CD14-positive monocyte (primary cell): Measurements from ENCODE around the gene SPO11. TPM values are rescaled to one million over a fixed set of nuclear protein-coding genes. Genes with fewer than 3 reads are reported as not detected.

Experiments used
- DNase-seq, 3 donors: peaks; one replicate each; pipeline ENCODE4 v3.0.0-alpha.2; 2011 to 2022
- H2AFZ ChIP-seq: 2 replicates; pipeline ENCODE4 v1.6.0; 2012; ENCODE audit warnings: mild to moderate bottlenecking, low read depth, low read length, inconsistent platforms; ENCODE audit not compliant: insufficient read depth, poor library complexity, severe bottlenecking
- H3K27ac ChIP-seq, 2 donors: 1 replicate in 1 of 2; 2 replicates in 1 of 2; pipeline ENCODE4 v1.5.1; 2012 to 2013; ENCODE audit warnings: low read length in 2 of 2, control low read depth in 1 of 2, inconsistent platforms in 1 of 2, low read depth in 1 of 2, mild to moderate bottlenecking in 1 of 2
- H3K27me3 ChIP-seq, 2 donors: one replicate each; pipeline versions ENCODE4 v1.6.0 to v1.6.1; 2011 to 2013; ENCODE audit warnings: low read length in 2 of 2; ENCODE audit not compliant: control insufficient read depth in 2 of 2, insufficient read depth in 2 of 2
- H3K36me3 ChIP-seq, 2 donors: replicated peaks in 1 of 2; 1 replicate in 1 of 2; 2 replicates in 1 of 2; pipeline versions ENCODE4 v1.5.1 to v1.6.1; 2012 to 2013; ENCODE audit warnings: low read length in 2 of 2, control low read depth in 1 of 2, inconsistent platforms in 1 of 2, mild to moderate bottlenecking in 1 of 2; ENCODE audit not compliant: insufficient read depth in 2 of 2, control insufficient read depth in 1 of 2
- H3K4me1 ChIP-seq, 2 donors: 1 replicate in 1 of 2; 2 replicates in 1 of 2; pipeline versions ENCODE4 v1.5.1 to v1.6.1; 2012 to 2013; ENCODE audit warnings: low read length in 2 of 2, control low read depth in 1 of 2, inconsistent platforms in 1 of 2, mild to moderate bottlenecking in 1 of 2, moderate library complexity in 1 of 2; ENCODE audit not compliant: insufficient read depth in 2 of 2, control insufficient read depth in 1 of 2
- H3K4me2 ChIP-seq: replicated peaks from 2 replicates; pipeline ENCODE3; 2012; ENCODE audit warnings: low read length, moderate library complexity, mild to moderate bottlenecking; ENCODE audit not compliant: poor library complexity, severe bottlenecking; ENCODE audit errors: extremely low read depth
- H3K4me3 ChIP-seq, 3 experiments: fragments of 200-600 bp in 1 of 3; sonication (generic) in 1 of 3; replicated peaks in 1 of 3; 1 replicate in 2 of 3; 2 replicates in 1 of 3; pipeline ENCODE4 v1.5.1; 2011 to 2013; ENCODE audit warnings: low read length in 3 of 3, mild to moderate bottlenecking in 3 of 3, control low read depth in 2 of 3, low read depth in 2 of 3, inconsistent platforms in 1 of 3, moderate library complexity in 1 of 3
- H3K79me2 ChIP-seq: 2 replicates; pipeline ENCODE4 v1.6.0; 2012; ENCODE audit warnings: mild to moderate bottlenecking, control low read depth, inconsistent platforms, low read length, moderate library complexity; ENCODE audit not compliant: insufficient read depth
- H3K9ac ChIP-seq: 2 replicates; pipeline ENCODE4 v1.6.0; 2017; ENCODE audit warnings: low read length, mild to moderate bottlenecking; ENCODE audit not compliant: insufficient read depth, poor library complexity, severe bottlenecking
- H3K9me3 ChIP-seq, 2 donors: replicated peaks in 1 of 2; 1 replicate in 1 of 2; 2 replicates in 1 of 2; pipeline versions ENCODE4 v1.5.1 to v1.6.1; 2012 to 2013; ENCODE audit warnings: low read length in 2 of 2, control low read depth in 1 of 2; ENCODE audit not compliant: control insufficient read depth in 1 of 2, insufficient read depth in 1 of 2
- H4K20me1 ChIP-seq: 2 replicates; pipeline ENCODE4 v1.6.0; 2012; ENCODE audit warnings: mild to moderate bottlenecking, low read length, control low read depth, moderate library complexity; ENCODE audit not compliant: insufficient read depth
- H3K27ac Mint-ChIP-seq, 7 donors: one replicate each; pipeline ENCODE4 v1.8.0; 2020; ENCODE audit warnings: mild to moderate bottlenecking in 7 of 7, mixed read lengths in 7 of 7, moderate library complexity in 6 of 7, inconsistent platforms in 2 of 7
- H3K27me3 Mint-ChIP-seq, 3 donors: one replicate each; pipeline ENCODE4 v1.8.0; 2021 to 2022; ENCODE audit warnings: low read depth in 3 of 3, mild to moderate bottlenecking in 3 of 3, mixed read lengths in 3 of 3, moderate library complexity in 3 of 3, inconsistent platforms in 1 of 3
- H3K36me3 Mint-ChIP-seq, 2 donors: one replicate each; pipeline ENCODE4 v1.8.0; 2020; ENCODE audit warnings: mixed read lengths in 2 of 2, inconsistent platforms in 1 of 2, mild to moderate bottlenecking in 1 of 2
- H3K4me1 Mint-ChIP-seq: one replicate; pipeline ENCODE4 v1.8.0; 2020; ENCODE audit warnings: mild to moderate bottlenecking, mixed read lengths
- H3K4me3 Mint-ChIP-seq, 2 donors: one replicate each; pipeline ENCODE4 v1.8.0; 2020; ENCODE audit warnings: mild to moderate bottlenecking in 2 of 2, mixed read lengths in 2 of 2, moderate library complexity in 1 of 2
- H3K9me3 Mint-ChIP-seq, 7 donors: one replicate each; pipeline ENCODE4 v1.8.0; 2020 to 2022; ENCODE audit warnings: mixed read lengths in 7 of 7, mild to moderate bottlenecking in 6 of 7, moderate library complexity in 6 of 7, inconsistent platforms in 2 of 7
- WGBS: methylation state at CpG from one replicate; pipeline ENCODE4 v1.1.5; 2013; ENCODE audit warnings: missing lambda C conversion rate; ENCODE audit not compliant: insufficient coverage; 5-methylcytosine and 5-hydroxymethylcytosine counted together
- intact Hi-C, 2 donors: fragments of 100-400 bp; cut with micrococcal nuclease; formaldehyde crosslinking; loops; one replicate each; pipeline versions ENCODE4 v1.15.0 to v1.15.1; 2023
- polyA plus RNA-seq, 3 donors: library from polyadenylated mRNA; depleted of rRNA in 1 of 3; unstranded in 2 of 3; stranded (reverse) in 1 of 3; fragments of 300-500 nt in 2 of 3; fragments of >200 nt in 1 of 3; fragmentation: Illumina TruSeq in 2 of 3; gene quantifications; 1 replicate in 2 of 3; 2 replicates in 1 of 3; pipeline ENCODE4 v1.2.3, GENCODE V29; 2012 to 2021
- TF ChIP-seq, protein P1 (sequence below): fragments of 200-600 bp; IDR thresholded peaks from one replicate; pipeline ENCODE4 v1.8.0; 2022; ENCODE audit warnings: antibody characterized with exemption, mild to moderate bottlenecking

The SPO11 gene
- polyA plus RNA-seq, 3 donors, result not detected

DNA sequence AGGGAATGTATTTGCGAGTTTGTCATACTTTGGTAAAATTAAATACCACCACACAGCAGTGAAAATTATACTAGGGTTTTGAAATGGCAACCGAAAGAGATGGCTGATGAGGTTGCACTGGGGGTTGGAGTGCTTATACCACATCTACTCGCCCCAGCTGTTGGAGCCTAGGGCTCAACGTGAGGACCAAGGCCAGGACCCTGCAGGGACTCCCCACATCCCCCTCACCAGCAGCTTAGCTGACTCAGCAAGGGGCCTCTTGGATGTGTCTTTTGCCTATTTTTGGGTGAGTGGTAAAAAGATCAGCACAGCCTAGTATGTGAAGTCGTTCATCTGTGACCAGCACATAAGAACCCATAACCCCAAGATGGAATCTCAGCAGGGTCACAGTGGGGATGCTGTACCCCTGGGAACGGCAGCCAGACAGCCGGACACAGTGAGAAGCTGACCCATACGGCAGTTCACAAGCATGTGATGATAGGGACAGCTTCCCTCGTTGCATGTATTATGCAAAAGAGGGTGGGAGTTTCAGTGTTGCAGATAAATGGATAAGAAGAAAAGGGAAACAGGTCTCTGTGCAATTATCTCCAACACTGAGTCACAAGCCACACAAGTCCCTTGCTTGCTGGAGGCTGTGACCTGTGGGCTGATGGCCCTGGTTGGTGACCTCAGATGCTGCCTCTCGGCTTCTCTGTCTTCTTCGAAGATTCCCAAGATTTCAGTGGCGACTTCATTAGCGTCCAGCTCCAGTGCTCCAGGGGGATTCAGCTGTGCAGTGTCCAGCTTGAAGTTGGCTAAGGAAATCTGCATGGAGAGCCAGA, 20.9 kb upstream of the SPO11 start:
- TF ChIP-seq, protein P1, sequence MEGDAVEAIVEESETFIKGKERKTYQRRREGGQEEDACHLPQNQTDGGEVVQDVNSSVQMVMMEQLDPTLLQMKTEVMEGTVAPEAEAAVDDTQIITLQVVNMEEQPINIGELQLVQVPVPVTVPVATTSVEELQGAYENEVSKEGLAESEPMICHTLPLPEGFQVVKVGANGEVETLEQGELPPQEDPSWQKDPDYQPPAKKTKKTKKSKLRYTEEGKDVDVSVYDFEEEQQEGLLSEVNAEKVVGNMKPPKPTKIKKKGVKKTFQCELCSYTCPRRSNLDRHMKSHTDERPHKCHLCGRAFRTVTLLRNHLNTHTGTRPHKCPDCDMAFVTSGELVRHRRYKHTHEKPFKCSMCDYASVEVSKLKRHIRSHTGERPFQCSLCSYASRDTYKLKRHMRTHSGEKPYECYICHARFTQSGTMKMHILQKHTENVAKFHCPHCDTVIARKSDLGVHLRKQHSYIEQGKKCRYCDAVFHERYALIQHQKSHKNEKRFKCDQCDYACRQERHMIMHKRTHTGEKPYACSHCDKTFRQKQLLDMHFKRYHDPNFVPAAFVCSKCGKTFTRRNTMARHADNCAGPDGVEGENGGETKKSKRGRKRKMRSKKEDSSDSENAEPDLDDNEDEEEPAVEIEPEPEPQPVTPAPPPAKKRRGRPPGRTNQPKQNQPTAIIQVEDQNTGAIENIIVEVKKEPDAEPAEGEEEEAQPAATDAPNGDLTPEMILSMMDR, result no peak

DNA sequence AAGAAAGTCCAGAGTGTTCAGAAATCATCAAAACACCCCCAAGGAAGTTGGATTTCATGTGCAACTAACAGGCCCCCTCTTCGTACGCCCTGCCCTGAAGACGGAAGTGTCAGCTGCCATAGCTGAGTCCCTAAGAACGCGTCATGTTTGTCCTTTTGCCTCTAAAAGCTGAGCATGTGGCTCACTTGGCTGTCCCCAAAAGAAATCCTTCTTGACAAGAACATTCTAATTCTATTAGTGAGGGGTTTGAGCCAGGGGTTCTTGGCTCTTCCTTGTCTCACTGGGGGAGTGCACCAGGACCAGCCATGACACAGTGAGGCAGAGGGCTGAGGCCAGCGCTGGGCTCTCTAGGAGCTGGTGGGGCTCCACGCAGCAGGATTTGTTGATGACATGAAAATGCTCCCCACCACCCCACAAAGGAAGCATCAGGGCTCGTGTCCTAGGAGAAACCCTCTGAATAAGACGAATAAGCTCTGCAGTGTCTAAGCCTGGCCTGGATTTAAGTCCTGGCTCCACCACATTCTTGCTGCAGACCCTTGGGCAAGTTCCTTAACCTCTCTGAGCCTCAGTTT, 20.0 kb upstream of the SPO11 start:
- intact Hi-C loops, result no loop called here
- no peak overlapping the region for H2AFZ ChIP-seq
- no peaks in the 10 kb centered on the region for H3K79me2 ChIP-seq
- DNase-seq, result no peak
- no peak overlapping the region for H3K4me2 ChIP-seq
- H3K27ac ChIP-seq, result no peak overlapping the region
- H3K9me3 Mint-ChIP-seq, result peaks cover 0 to 4% (median 0%) of the 10 kb centered on the region in 7 donors
- H3K27ac Mint-ChIP-seq, result no peak overlapping the region
- no peak overlapping the region for H3K4me3 ChIP-seq
- H3K9ac ChIP-seq, result no peak overlapping the region
- peaks cover 0 to 8% (median 2%) of the 10 kb centered on the region in 3 donors for H3K27me3 Mint-ChIP-seq
- no peaks in the 10 kb centered on the region for H3K4me1 Mint-ChIP-seq
- H4K20me1 ChIP-seq, result no peaks in the 10 kb centered on the region
- no peaks in the 10 kb centered on the region for H3K36me3 ChIP-seq
- WGBS, result 68% methylated on average over 3 of the region's 9 CpGs
- TF ChIP-seq, protein P1, result no peak
- H3K4me1 ChIP-seq, result no peaks in the 10 kb centered on the region
- H3K9me3 ChIP-seq, result no peaks in the 10 kb centered on the region
- no peaks in the 10 kb centered on the region for H3K27me3 ChIP-seq
- no peaks in the 10 kb centered on the region for H3K36me3 Mint-ChIP-seq
- no peak overlapping the region for H3K4me3 Mint-ChIP-seq

More for the DNA sequence above, 20.9 kb upstream of the SPO11 start:
- H3K27ac Mint-ChIP-seq, result no peak overlapping the region
- H3K4me1 Mint-ChIP-seq, result no peaks in the 10 kb centered on the region
- no peak overlapping the region for H3K4me3 Mint-ChIP-seq
- H3K4me2 ChIP-seq, result no peak overlapping the region
- H3K4me1 ChIP-seq, result no peaks in the 10 kb centered on the region
- no peaks in the 10 kb centered on the region for H3K36me3 Mint-ChIP-seq
- H3K4me3 ChIP-seq, result no peak overlapping the region
- H3K27ac ChIP-seq, result no peak overlapping the region
- H3K79me2 ChIP-seq, result no peaks in the 10 kb centered on the region
- no peak overlapping the region for H3K9ac ChIP-seq
- no peaks in the 10 kb centered on the region for H4K20me1 ChIP-seq
- H3K27me3 Mint-ChIP-seq, result peaks cover 0 to 5% (median 2%) of the 10 kb centered on the region in 3 donors
- H3K36me3 ChIP-seq, result no peaks in the 10 kb centered on the region
- H2AFZ ChIP-seq, result no peak overlapping the region
- H3K9me3 Mint-ChIP-seq, result peaks cover 0 to 6% (median 1%) of the 10 kb centered on the region in 7 donors
- no peaks in the 10 kb centered on the region for H3K27me3 ChIP-seq
- H3K9me3 ChIP-seq, result no peaks in the 10 kb centered on the region
- intact Hi-C loops, result no loop called here
- no peak for DNase-seq
- WGBS, result 90% methylated on average over 6 of the region's 13 CpGs
